HCT116 (cell line): ENCODE results near the gene MYLK.
"Not testable (repeated sequence)": the region's sequence is repeated elsewhere in the genome, so short reads cannot be mapped to it uniquely, and the experiment has no call there.

Experiments used
- CEBPB ChIP-seq: IDR thresholded peaks from 2 replicates; pipeline ENCODE4 v1.6.1; 2012; ENCODE audit warnings: low read depth
- CTCF ChIP-seq, 3 experiments: fragments of 200-600 bp in 1 of 3; sonication (generic) in 1 of 3; IDR thresholded peaks in 2 of 3; conservative IDR thresholded peaks in 1 of 3; 2 replicates each; pipeline ENCODE4 v1.5.1; 2012 to 2017; ENCODE audit warnings: low read depth in 2 of 3, low read length in 2 of 3, antibody characterized with exemption in 1 of 3, borderline replicate concordance in 1 of 3, control low read depth in 1 of 3, mild to moderate bottlenecking in 1 of 3, mixed read lengths in 1 of 3, mixed run types in 1 of 3, moderate library complexity in 1 of 3; ENCODE audit not compliant: insufficient read depth in 1 of 3
- EGR1 ChIP-seq: IDR thresholded peaks from 2 replicates; pipeline ENCODE4 v1.6.1; 2012; ENCODE audit warnings: low read depth
- EZH2 ChIP-seq: fragments of 200-600 bp; sonication (generic); IDR thresholded peaks from 2 replicates; pipeline ENCODE4 v1.6.1; 2017; ENCODE audit warnings: antibody characterized with exemption, mixed run types
- POLR2A ChIP-seq: IDR thresholded peaks from 2 replicates; pipeline ENCODE4 v1.7.0; 2011; ENCODE audit warnings: borderline replicate concordance; ENCODE audit not compliant: insufficient read depth, insufficient read length; ENCODE audit errors: extremely low read depth
- POLR2AphosphoS5 ChIP-seq: IDR thresholded peaks from 2 replicates; pipeline ENCODE4 v1.6.1; 2011; ENCODE audit warnings: mild to moderate bottlenecking, low read depth, low read length, moderate library complexity
- RAD21 ChIP-seq: IDR thresholded peaks from 2 replicates; pipeline ENCODE4 v1.6.1; 2012; ENCODE audit warnings: low read depth, mild to moderate bottlenecking
- REST ChIP-seq: IDR thresholded peaks from 2 replicates; pipeline ENCODE4 v1.6.1; 2012; ENCODE audit warnings: low read depth
- SRF ChIP-seq: IDR thresholded peaks from 2 replicates; pipeline ENCODE4 v1.6.1; 2012; ENCODE audit warnings: low read depth
- TCF7L2 ChIP-seq: IDR thresholded peaks from 2 replicates; pipeline ENCODE4 v1.7.0; 2011; ENCODE audit warnings: borderline replicate concordance, inconsistent platforms; ENCODE audit not compliant: insufficient read depth, insufficient read length; ENCODE audit errors: extremely low read depth
- ZBTB33 ChIP-seq: IDR thresholded peaks from 2 replicates; pipeline ENCODE4 v1.6.1; 2011; ENCODE audit warnings: mild to moderate bottlenecking, low read length, moderate library complexity; ENCODE audit not compliant: insufficient replicate concordance; ENCODE audit errors: extremely low read depth

- not testable (repeated sequence) for TF ChIP-seq CTCF (IDR thresholded peaks at IDR 0.05 in 2 of 3, conservative IDR thresholded peaks at IDR 0.05 in 1 of 3; ENCODE audit: borderline replicate concordance in 1 of 3, insufficient read depth in 1 of 3, low read depth in 2 of 3, low read length in 2 of 3); ZBTB33; TCF7L2; SRF; POLR2A; CEBPB; EZH2; RAD21; REST; POLR2AphosphoS5; EGR1
Observed at GRCh38 chr3:123611674-123612073, 272.5 kb downstream of the MYLK start.
